Panc1 (cell line): ENCODE data around the gene FUCA2. TPM values are rescaled to one million over a fixed set of nuclear protein-coding genes. Genes with fewer than 3 reads are reported as not detected.

Source experiments
- ATAC-seq: fragments of 200-7000 bp; cut with Tn5 transposase; 2 replicates; pipeline ENCODE4 v1.9.1; 2020; ENCODE audit warnings: mild to moderate bottlenecking, moderate library complexity
- Bru-seq: library from RNA; stranded (reverse); fragments of 400-500 nt; gene quantifications from one replicate; lab custom pipeline; 2021; lab: Mats Ljungman, UMichigan
- BruChase-seq, 2 experiments: library from RNA; stranded (reverse); fragments of 400-500 nt; gene quantifications; one replicate each; lab custom pipeline; 2021; lab: Mats Ljungman, UMichigan
- BruUV-seq: library from RNA; stranded (reverse); fragments of 400-500 nt; replicated peaks from 2 replicates; lab custom pipeline; 2021; lab: Mats Ljungman, UMichigan
- CTCF ChIA-PET: fragments of 300-600 bp; sonication (Branson Sonifier 250); formaldehyde crosslinking; loops from one replicate; lab custom pipeline; 2022; ENCODE audit warnings: antibody characterized with exemption; lab: Charles Lee
- POLR2A ChIA-PET: fragments of 300-600 bp; sonication (Branson Sonifier 250); formaldehyde crosslinking; loops from one replicate; lab custom pipeline; 2022; ENCODE audit warnings: antibody characterized with exemption; lab: Charles Lee
- DNase-seq: peaks from one replicate; pipeline ENCODE4 v3.0.0-alpha.2; 2010; ENCODE audit warnings: low read depth, low spot score
- H3K27ac ChIP-seq: 2 replicates; pipeline ENCODE4 v1.5.1; 2011; ENCODE audit warnings: mild to moderate bottlenecking, low read length, inconsistent platforms
- H3K27me3 ChIP-seq: fragments of 200-500 bp; sonication (Bioruptor generic); 2 replicates; pipeline ENCODE4 v1.6.0; 2014; ENCODE audit warnings: low read length, inconsistent platforms; ENCODE audit not compliant: control insufficient read depth, insufficient read depth
- H3K36me3 ChIP-seq: fragments of 200-500 bp; sonication (Bioruptor generic); 2 replicates; pipeline ENCODE4 v1.5.1; 2014; ENCODE audit warnings: inconsistent platforms, mild to moderate bottlenecking, low read length, moderate library complexity; ENCODE audit not compliant: control insufficient read depth, insufficient read depth
- H3K4me1 ChIP-seq: 2 replicates; pipeline ENCODE4 v1.5.1; 2011; ENCODE audit warnings: inconsistent platforms, mild to moderate bottlenecking, low read length, moderate library complexity; ENCODE audit not compliant: control insufficient read depth, insufficient read depth
- H3K4me3 ChIP-seq, 2 experiments: 2 replicates each; pipeline ENCODE4 v1.5.1; 2011 to 2012; ENCODE audit warnings: low read depth in 2 of 2, low read length in 2 of 2, mild to moderate bottlenecking in 2 of 2, inconsistent platforms in 1 of 2, moderate library complexity in 1 of 2
- H3K9me3 ChIP-seq: fragments of 200-500 bp; sonication (Bioruptor generic); 2 replicates; pipeline ENCODE4 v1.5.1; 2014; ENCODE audit warnings: low read depth, mild to moderate bottlenecking, inconsistent platforms, low read length, moderate library complexity; ENCODE audit not compliant: control insufficient read depth, insufficient read depth
- CTCF ChIP-seq: fragments of 450-650 bp; IDR thresholded peaks from 2 replicates; pipeline ENCODE4 v1.5.1; 2017; ENCODE audit warnings: mild to moderate bottlenecking
- POLR2AphosphoS5 ChIP-seq: IDR thresholded peaks from 2 replicates; pipeline ENCODE4 v1.6.1; 2012; ENCODE audit warnings: mild to moderate bottlenecking, low read depth, low read length, moderate library complexity
- SIN3A ChIP-seq: IDR thresholded peaks from 2 replicates; pipeline ENCODE4 v1.6.1; 2012; ENCODE audit warnings: low read depth, mild to moderate bottlenecking, low read length, moderate library complexity, borderline replicate concordance; ENCODE audit not compliant: insufficient read depth
- TCF7L2 ChIP-seq: IDR thresholded peaks from 2 replicates; pipeline ENCODE4 v1.6.1; 2011; ENCODE audit warnings: mild to moderate bottlenecking, low read depth, low read length, inconsistent platforms
- in situ Hi-C: cut with HindIII; loops from 2 replicates; pipeline ENCODE4 v1.10.0; 2016; ENCODE audit warnings: low sequenced_read_pairs, low pct_unique_long_range_greater_than_20kb
- intact Hi-C: fragments of 100-400 bp; cut with micrococcal nuclease; formaldehyde crosslinking; loops from one replicate; pipeline ENCODE4 v1.10.0; 2022; ENCODE audit not compliant: unreplicated experiment
- long read RNA-seq: library from polyadenylated mRNA; unstranded; transcript quantifications from one replicate; pipeline ENCODE4 v2.0.0, GENCODE V29; 2021; ENCODE audit not compliant: unreplicated experiment
- polyA plus RNA-seq: library from polyadenylated mRNA; unstranded; fragments of >200 nt; gene quantifications from one replicate; pipeline ENCODE4 v1.2.1, GENCODE V29; 2012; ENCODE audit warnings: missing spikeins; ENCODE audit not compliant: insufficient read length
- total RNA-seq: library from RNA; stranded (reverse); gene quantifications from one replicate; pipeline ENCODE4 v1.2.1, GENCODE V29; 2021; ENCODE audit not compliant: unreplicated experiment
- TF ChIP-seq, protein P1 (sequence below), 2 experiments: IDR thresholded peaks; 2 replicates each; pipeline ENCODE4 v1.6.1; 2011 to 2012; ENCODE audit warnings: low read depth in 2 of 2, control low read depth in 1 of 2, low read length in 1 of 2, mild to moderate bottlenecking in 1 of 2, moderate library complexity in 1 of 2; ENCODE audit not compliant: insufficient read depth in 1 of 2

The FUCA2 gene, protein sequence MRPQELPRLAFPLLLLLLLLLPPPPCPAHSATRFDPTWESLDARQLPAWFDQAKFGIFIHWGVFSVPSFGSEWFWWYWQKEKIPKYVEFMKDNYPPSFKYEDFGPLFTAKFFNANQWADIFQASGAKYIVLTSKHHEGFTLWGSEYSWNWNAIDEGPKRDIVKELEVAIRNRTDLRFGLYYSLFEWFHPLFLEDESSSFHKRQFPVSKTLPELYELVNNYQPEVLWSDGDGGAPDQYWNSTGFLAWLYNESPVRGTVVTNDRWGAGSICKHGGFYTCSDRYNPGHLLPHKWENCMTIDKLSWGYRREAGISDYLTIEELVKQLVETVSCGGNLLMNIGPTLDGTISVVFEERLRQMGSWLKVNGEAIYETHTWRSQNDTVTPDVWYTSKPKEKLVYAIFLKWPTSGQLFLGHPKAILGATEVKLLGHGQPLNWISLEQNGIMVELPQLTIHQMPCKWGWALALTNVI
- total RNA-seq: 68.1 TPM
- 42.9 TPM for polyA plus RNA-seq
- percentile 86 among the genes with signal in this experiment for Bru-seq, nascent RNA
- percentile 80 among the genes with signal in this experiment for BruChase-seq, experiment 1, labeled RNA remaining after a 2-hour chase
- BruChase-seq, experiment 2, labeled RNA remaining after a 6-hour chase: percentile 88 among the genes with signal in this experiment
- long read RNA-seq, transcript FUCA2-201 (7 exons, 2,356 nt): major isoform, 160 of 186 reads
- long read RNA-seq, partial matches to known transcripts: 10 of 186 reads
- long read RNA-seq, other reads (novel, unspliced or antisense): 16 of 186 reads

DNA sequence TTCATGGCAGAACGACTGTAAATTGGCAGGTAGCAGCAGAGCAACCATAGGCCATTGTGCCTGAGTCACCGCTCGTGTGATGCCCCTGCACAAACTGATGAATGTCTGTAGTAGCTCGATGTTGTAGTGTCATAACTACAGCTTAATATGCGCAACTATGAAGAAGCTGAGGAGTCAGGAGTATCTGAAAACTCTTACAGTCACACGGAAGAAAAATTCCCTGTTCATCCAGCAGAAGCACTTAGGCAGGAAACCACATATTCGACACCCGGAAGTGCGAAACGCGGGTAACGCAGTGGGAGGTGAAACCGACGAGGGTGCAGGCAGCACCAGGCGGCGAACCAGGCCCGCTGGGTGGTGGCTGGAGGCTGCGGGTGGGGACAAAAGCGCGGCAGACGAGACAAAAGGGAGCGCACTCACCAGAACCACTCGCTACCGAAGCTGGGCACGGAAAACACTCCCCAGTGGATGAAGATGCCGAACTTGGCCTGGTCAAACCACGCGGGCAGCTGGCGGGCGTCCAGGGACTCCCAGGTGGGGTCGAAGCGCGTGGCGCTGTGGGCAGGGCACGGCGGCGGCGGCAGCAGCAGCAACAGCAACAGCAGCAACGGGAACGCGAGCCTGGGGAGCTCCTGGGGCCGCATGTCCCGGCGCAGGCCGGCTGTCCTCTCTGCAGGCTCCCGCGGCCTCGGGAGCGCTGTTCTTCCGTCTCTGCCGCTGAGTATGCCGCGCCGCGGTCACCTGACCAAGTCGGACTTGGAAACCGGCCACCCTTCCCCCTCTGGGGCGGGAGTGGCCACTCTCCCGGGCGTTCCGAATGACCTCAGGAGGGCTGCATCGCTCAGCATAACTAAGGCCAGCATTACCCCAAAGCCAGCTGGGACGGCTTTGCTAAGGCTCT lies at the start of gene FUCA2:
FUCA2 (minus strand) TSS at position 730 of the 901 bp plus-strand sequence; CDS start at position 644, 86 bp downstream.
- in situ Hi-C loops (no loop called here), intact Hi-C loops (no loop called here)
- Histone ChIP-seq H3K36me3 (no peaks in the 10 kb centered on the region), H3K4me1 (peaks cover 12% of the 10 kb centered on the region), H3K27me3 (no peaks in the 10 kb centered on the region), H3K4me3 (peak within 1 kb of the TSS; percentile 57 to 72), H3K9me3 (no peaks in the 10 kb centered on the region), H3K27ac (peak within 1 kb of the TSS; percentile 95)
- ATAC-seq (peak; percentile 91), DNase-seq (peak; percentile 55)
- POLR2A ChIA-PET: interaction anchor here (0.7 kb wide), 1 partner anchor 1344 kb away, joined by 3 read pairs; no protein-coding TSS in a partner anchor
- TSS peak; percentile 86 for BruUV-seq
- TF ChIP-seq, protein P1, sequence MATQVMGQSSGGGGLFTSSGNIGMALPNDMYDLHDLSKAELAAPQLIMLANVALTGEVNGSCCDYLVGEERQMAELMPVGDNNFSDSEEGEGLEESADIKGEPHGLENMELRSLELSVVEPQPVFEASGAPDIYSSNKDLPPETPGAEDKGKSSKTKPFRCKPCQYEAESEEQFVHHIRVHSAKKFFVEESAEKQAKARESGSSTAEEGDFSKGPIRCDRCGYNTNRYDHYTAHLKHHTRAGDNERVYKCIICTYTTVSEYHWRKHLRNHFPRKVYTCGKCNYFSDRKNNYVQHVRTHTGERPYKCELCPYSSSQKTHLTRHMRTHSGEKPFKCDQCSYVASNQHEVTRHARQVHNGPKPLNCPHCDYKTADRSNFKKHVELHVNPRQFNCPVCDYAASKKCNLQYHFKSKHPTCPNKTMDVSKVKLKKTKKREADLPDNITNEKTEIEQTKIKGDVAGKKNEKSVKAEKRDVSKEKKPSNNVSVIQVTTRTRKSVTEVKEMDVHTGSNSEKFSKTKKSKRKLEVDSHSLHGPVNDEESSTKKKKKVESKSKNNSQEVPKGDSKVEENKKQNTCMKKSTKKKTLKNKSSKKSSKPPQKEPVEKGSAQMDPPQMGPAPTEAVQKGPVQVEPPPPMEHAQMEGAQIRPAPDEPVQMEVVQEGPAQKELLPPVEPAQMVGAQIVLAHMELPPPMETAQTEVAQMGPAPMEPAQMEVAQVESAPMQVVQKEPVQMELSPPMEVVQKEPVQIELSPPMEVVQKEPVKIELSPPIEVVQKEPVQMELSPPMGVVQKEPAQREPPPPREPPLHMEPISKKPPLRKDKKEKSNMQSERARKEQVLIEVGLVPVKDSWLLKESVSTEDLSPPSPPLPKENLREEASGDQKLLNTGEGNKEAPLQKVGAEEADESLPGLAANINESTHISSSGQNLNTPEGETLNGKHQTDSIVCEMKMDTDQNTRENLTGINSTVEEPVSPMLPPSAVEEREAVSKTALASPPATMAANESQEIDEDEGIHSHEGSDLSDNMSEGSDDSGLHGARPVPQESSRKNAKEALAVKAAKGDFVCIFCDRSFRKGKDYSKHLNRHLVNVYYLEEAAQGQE (IDR thresholded peaks at IDR 0.05; ENCODE audit: insufficient read depth in 1 of 2, low read depth in 2 of 2, low read length in 1 of 2): no peak
- 0 out of 2 replicates have a peak, but pooled peaks have one; percentile 49 for TF ChIP-seq SIN3A
- 0 out of 2 replicates have a peak, but pooled peaks have one; percentile 45 for TF ChIP-seq TCF7L2
- TF ChIP-seq CTCF: no peak
- TF ChIP-seq POLR2AphosphoS5: peak; percentile 72
- CTCF ChIA-PET: interaction anchor here (0.5 kb wide), 1 partner anchor 553 kb away, joined by 3 read pairs; no protein-coding TSS in a partner anchor

- intact Hi-C loops: no loop called here
- ATAC-seq: no peak
- Histone ChIP-seq H3K9me3 (no peaks in the 10 kb centered on the region), H3K27ac (no peak overlapping the region), H3K4me3 (no peak overlapping the region), H3K4me1 (no peaks in the 10 kb centered on the region), H3K27me3 (no peaks in the 10 kb centered on the region), H3K36me3 (no peaks in the 10 kb centered on the region)
- DNase-seq: no peak
- in situ Hi-C loops: no loop called here
- ChIA-PET POLR2A (no interaction called here), CTCF (no interaction called here)
- TF ChIP-seq CTCF (no peak), TCF7L2 (no peak), SIN3A (no peak), POLR2AphosphoS5 (no peak)
- TF ChIP-seq, protein P1 (IDR thresholded peaks at IDR 0.05; ENCODE audit: insufficient read depth in 1 of 2, low read depth in 2 of 2, low read length in 1 of 2): no peak
- no TSS peak for BruUV-seq
Measured at GRCh38 chr6:143561105-143561704, 49.7 kb upstream of the FUCA2 start.
